BLaER1 treated with 17β-estradiol and CSF1 and Interleukin-3, amounts not matched to agents 10 nM and 100 nM (cell line): ENCODE measurements around the gene RPL22.

Source experiments
- H3K27ac ChIP-seq, 11 experiments: shearing (Covaris generic); formaldehyde crosslinking; 2 replicates each; pipeline ENCODE4 v1.8.1; 2022
- H3K27me3 ChIP-seq, 11 experiments: shearing (Covaris generic); formaldehyde crosslinking; 2 replicates each; pipeline ENCODE4 v1.8.1; 2022
- H3K36me3 ChIP-seq, 11 experiments: shearing (Covaris generic); formaldehyde crosslinking; 2 replicates each; pipeline ENCODE4 v1.8.1; 2022
- H3K4me1 ChIP-seq, 10 experiments: shearing (Covaris generic); formaldehyde crosslinking; 2 replicates each; pipeline ENCODE4 v1.8.1; 2022
- H3K4me2 ChIP-seq, 11 experiments: shearing (Covaris generic); formaldehyde crosslinking; 2 replicates each; pipeline ENCODE4 v1.8.1; 2022
- H3K4me3 ChIP-seq, 10 experiments: shearing (Covaris generic); formaldehyde crosslinking; 2 replicates each; pipeline ENCODE4 v1.8.1; 2022
- H3K9ac ChIP-seq, 11 experiments: shearing (Covaris generic); formaldehyde crosslinking; 2 replicates each; pipeline ENCODE4 v1.8.1; 2022
- H3K9me3 ChIP-seq, 11 experiments: shearing (Covaris generic); formaldehyde crosslinking; replicated peaks in 1 of 11; 2 replicates each; pipeline ENCODE4 v1.8.1; 2022
- H4K20me1 ChIP-seq, 11 experiments: shearing (Covaris generic); formaldehyde crosslinking; 2 replicates each; pipeline ENCODE4 v1.8.1; 2022
- Cebpa-rat ChIP-seq, 11 experiments: shearing (Covaris generic); IDR thresholded peaks; 2 replicates each; pipeline ENCODE4 v1.8.1; 2022

The RPL22 gene

GRCh38 chr1:6177681-6178380 lies 21.6 kb downstream of the RPL22 start:
- Histone ChIP-seq H3K4me3 (no peak overlapping the region), H3K9me3 (peaks cover 0 to 6% (median 0%) of the 10 kb centered on the region in 11 experiments; a peak in 2 of 22 replicates), H3K36me3 (no peaks in the 10 kb centered on the region), H3K27ac (no peak overlapping the region), H3K27me3 (peaks cover 69 to 74% (median 73%) of the 10 kb centered on the region in 11 experiments), H3K4me2 (no peak overlapping the region), H3K4me1 (peaks cover 13 to 39% (median 24%) of the 10 kb centered on the region in 10 experiments; a peak in 19 of 20 replicates), H4K20me1 (peaks cover 8 to 62% (median 49%) of the 10 kb centered on the region in 11 experiments; a peak in 21 of 22 replicates), H3K9ac (no peak overlapping the region)
- TF ChIP-seq Cebpa-rat (IDR thresholded peaks at IDR 0.05): no peak

GRCh38 chr1:6176779-6177178 lies 22.6 kb downstream of the RPL22 start:
- H3K27me3 ChIP-seq: peaks cover 58 to 64% (median 62%) of the 10 kb centered on the region in 11 experiments
- H3K27ac ChIP-seq: no peak overlapping the region
- H4K20me1 ChIP-seq: peaks cover 8 to 51% (median 38%) of the 10 kb centered on the region in 11 experiments; a peak in 21 of 22 replicates
- TF ChIP-seq Cebpa-rat (IDR thresholded peaks at IDR 0.05): no peak
- H3K36me3 ChIP-seq: no peaks in the 10 kb centered on the region
- H3K9ac ChIP-seq: no peak overlapping the region
- peaks cover 19 to 40% (median 27%) of the 10 kb centered on the region in 10 experiments for H3K4me1 ChIP-seq
- H3K4me3 ChIP-seq: no peak overlapping the region
- H3K4me2 ChIP-seq: peak overlapping the region in 6 of 11 experiments; percentile 5 to 41 (median 24); a peak in 6 of 22 replicates
- peaks cover 0 to 6% (median 0%) of the 10 kb centered on the region in 11 experiments; a peak in 2 of 22 replicates for H3K9me3 ChIP-seq

- no peak overlapping the region for H3K27ac ChIP-seq
- peaks cover 20 to 40% (median 28%) of the 10 kb centered on the region in 10 experiments for H3K4me1 ChIP-seq
- H3K9me3 ChIP-seq: peaks cover 0 to 6% (median 0%) of the 10 kb centered on the region in 11 experiments; a peak in 2 of 22 replicates
- no peak overlapping the region for H3K9ac ChIP-seq
- peaks cover 0 to 38% (median 25%) of the 10 kb centered on the region in 11 experiments; a peak in 21 of 22 replicates for H4K20me1 ChIP-seq
- no peak overlapping the region for H3K4me2 ChIP-seq
- no peak overlapping the region for H3K4me3 ChIP-seq
- no peak for TF ChIP-seq Cebpa-rat (IDR thresholded peaks at IDR 0.05)
- H3K27me3 ChIP-seq: peaks cover 45 to 50% (median 49%) of the 10 kb centered on the region in 11 experiments
- no peaks in the 10 kb centered on the region for H3K36me3 ChIP-seq
These were observed 24.0 kb downstream of the RPL22 start for GRCh38 chr1:6175411-6175828.

- H3K36me3 ChIP-seq: no peaks in the 10 kb centered on the region
- H4K20me1 ChIP-seq: peaks cover 0 to 33% (median 20%) of the 10 kb centered on the region in 11 experiments; a peak in 15 of 22 replicates
- peaks cover 23 to 42% (median 31%) of the 10 kb centered on the region in 10 experiments for H3K4me1 ChIP-seq
- H3K9ac ChIP-seq: no peak overlapping the region
- H3K27ac ChIP-seq: no peak overlapping the region
- TF ChIP-seq Cebpa-rat (IDR thresholded peaks at IDR 0.05): no peak
- H3K27me3 ChIP-seq: peaks cover 39 to 44% (median 43%) of the 10 kb centered on the region in 11 experiments
- H3K9me3 ChIP-seq: peaks cover 0 to 6% (median 0%) of the 10 kb centered on the region in 11 experiments; a peak in 2 of 22 replicates
- no peak overlapping the region for H3K4me2 ChIP-seq
- no peak overlapping the region for H3K4me3 ChIP-seq
These were observed 24.6 kb downstream of the RPL22 start for GRCh38 chr1:6174621-6175410.

- Histone ChIP-seq H3K4me2 (peak overlapping the region in 10 of 11 experiments; percentile 78 to 98 (median 95); a peak in 18 of 22 replicates), H4K20me1 (peaks cover 0 to 10% (median 1%) of the 10 kb centered on the region in 11 experiments; a peak in 5 of 22 replicates), H3K27me3 (peaks cover 16 to 21% (median 20%) of the 10 kb centered on the region in 11 experiments)
These were observed 26.8 kb downstream of the RPL22 start for GRCh38 chr1:6172549-6172948.

GRCh38 chr1:6171548-6172124 lies 27.8 kb downstream of the RPL22 start:
- Histone ChIP-seq H3K4me3 (no peak overlapping the region), H4K20me1 (peaks cover 0 to 8% (median 0%) of the 10 kb centered on the region in 11 experiments; a peak in 3 of 22 replicates), H3K9ac (peak overlapping the region in 10 of 11 experiments; percentile 40 to 75 (median 57); a peak in 18 of 22 replicates), H3K9me3 (peaks cover 0 to 6% (median 0%) of the 10 kb centered on the region in 11 experiments; a peak in 2 of 22 replicates), H3K4me2 (peak overlapping the region; percentile 78 to 98 (median 95)), H3K27me3 (peaks cover 7 to 12% (median 11%) of the 10 kb centered on the region in 11 experiments; a peak in 20 of 22 replicates), H3K36me3 (no peaks in the 10 kb centered on the region), H3K4me1 (peaks cover 25 to 51% (median 40%) of the 10 kb centered on the region in 10 experiments), H3K27ac (peak overlapping the region; percentile 19 to 83 (median 72); a peak in 20 of 22 replicates)
- TF ChIP-seq Cebpa-rat (IDR thresholded peaks at IDR 0.05): no peak

More at GRCh38 chr1:6172549-6172948, 26.8 kb downstream of the RPL22 start:
- TF ChIP-seq Cebpa-rat (IDR thresholded peaks at IDR 0.05): no peak
- Histone ChIP-seq H3K27ac (no peak overlapping the region; a peak in 1 of 22 replicates), H3K9ac (peak overlapping the region in 1 of 11 experiments; percentile 47; a peak in 1 of 22 replicates), H3K36me3 (no peaks in the 10 kb centered on the region), H3K4me1 (peaks cover 25 to 50% (median 39%) of the 10 kb centered on the region in 10 experiments), H3K9me3 (peaks cover 0 to 6% (median 0%) of the 10 kb centered on the region in 11 experiments; a peak in 2 of 22 replicates), H3K4me3 (no peak overlapping the region)

GRCh38 chr1:6170742-6171201 lies 28.6 kb downstream of the RPL22 start:
- Histone ChIP-seq H3K27me3 (peaks cover 0 to 4% (median 2%) of the 10 kb centered on the region in 11 experiments; a peak in 9 of 22 replicates), H3K27ac (peak overlapping the region; percentile 19 to 83 (median 72); a peak in 20 of 22 replicates)

More at GRCh38 chr1:6170742-6171201, 28.6 kb downstream of the RPL22 start:
- Histone ChIP-seq H3K36me3 (no peaks in the 10 kb centered on the region), H3K4me1 (peaks cover 25 to 51% (median 38%) of the 10 kb centered on the region in 10 experiments), H4K20me1 (no peaks in the 10 kb centered on the region), H3K4me3 (peak overlapping the region; percentile 6 to 57 (median 24); a peak in 13 of 20 replicates), H3K9me3 (peaks cover 0 to 6% (median 0%) of the 10 kb centered on the region in 11 experiments; a peak in 2 of 22 replicates), H3K9ac (peak overlapping the region; percentile 40 to 75 (median 55); a peak in 21 of 22 replicates), H3K4me2 (peak overlapping the region; percentile 78 to 98 (median 95))
- peak in 6 of 11 experiments; percentile 38 to 74 (median 52); a peak in 8 of 22 replicates for TF ChIP-seq Cebpa-rat (IDR thresholded peaks at IDR 0.05)
